Stimulated activated CD8-positive, alpha-beta memory T cell treated with anti-CD3 and anti-CD28 coated beads, Interleukin-15, amount 100 ng/mL, for 4 hours (primary cell): ENCODE measurements around the gene SH3BP1.
"Not testable (repeated sequence)": the region's sequence is repeated elsewhere in the genome, so short reads cannot be mapped to it uniquely, and the experiment has no call there.

Experiments
- DNase-seq, 2 donors: peaks; one replicate each; pipeline ENCODE4 v3.0.0-alpha.2; 2020; ENCODE audit warnings: low read depth in 2 of 2

SH3BP1 gene

GRCh38 chr22:37639070-37639760 is at the start of gene SH3BP1:
Gene SH3BP1, plus strand, starts transcription at chr22:37639669. Its CDS starts 119 bp downstream, at chr22:37639788.
- DNase-seq: no peak

- DNase-seq: not testable (repeated sequence)
These were observed 48.4 kb upstream of the SH3BP1 start for GRCh38 chr22:37591081-37591480.

GRCh38 chr22:37591823-37592404 is 47.6 kb upstream of the SH3BP1 start:
- DNase-seq: no peak

GRCh38 chr22:37594237-37594636 is 45.2 kb upstream of the SH3BP1 start:
- DNase-seq: no peak

- no peak for DNase-seq
These were observed 40.3 kb upstream of the SH3BP1 start for GRCh38 chr22:37599153-37599552.

GRCh38 chr22:37601203-37601539 is 38.3 kb upstream of the SH3BP1 start:
- DNase-seq: no peak

- no peak for DNase-seq
These were observed 37.7 kb upstream of the SH3BP1 start for GRCh38 chr22:37601540-37602442.

- DNase-seq: not testable (repeated sequence)
These were observed 36.8 kb upstream of the SH3BP1 start for GRCh38 chr22:37602546-37603277.

GRCh38 chr22:37604074-37604473 is 35.4 kb upstream of the SH3BP1 start:
- no peak for DNase-seq

GRCh38 chr22:37604875-37605274 is 34.6 kb upstream of the SH3BP1 start:
- peak in 1 of 2 donors; percentile 20 for DNase-seq

GRCh38 chr22:37607010-37607934 is 32.2 kb upstream of the SH3BP1 start:
- peak; percentile 74 to 79 for DNase-seq

- no peak for DNase-seq
These were observed 31.5 kb upstream of the SH3BP1 start for GRCh38 chr22:37607935-37608476.

GRCh38 chr22:37608477-37609239 is 30.8 kb upstream of the SH3BP1 start, which contains the start of gene GGA1:
Gene GGA1, plus strand, starts transcription at chr22:37608834. Its CDS starts 27 bp downstream, at chr22:37608861.
- peak; percentile 93 for DNase-seq

- no peak for DNase-seq
These were observed 30.0 kb upstream of the SH3BP1 start for GRCh38 chr22:37609240-37610152.

- not testable (repeated sequence) for DNase-seq
These were observed 29.4 kb upstream of the SH3BP1 start for GRCh38 chr22:37610153-37610475.

- no peak for DNase-seq
These were observed 28.9 kb upstream of the SH3BP1 start for GRCh38 chr22:37610480-37611129.

GRCh38 chr22:37611207-37611606 is 28.3 kb upstream of the SH3BP1 start:
- DNase-seq: no peak
